C4-2B (cell line): ENCODE data around the gene BTBD1.

Source experiments
- ZFX ChIP-seq: fragments of 450-650 bp; IDR thresholded peaks from 2 replicates; pipeline ENCODE4 v1.6.1; 2017
- TF ChIP-seq, protein P1 (sequence below): fragments of 450-650 bp; conservative IDR thresholded peaks from 2 replicates; pipeline ENCODE4 v1.5.1; 2017; ENCODE audit warnings: mild to moderate bottlenecking

- TF ChIP-seq, protein P1, sequence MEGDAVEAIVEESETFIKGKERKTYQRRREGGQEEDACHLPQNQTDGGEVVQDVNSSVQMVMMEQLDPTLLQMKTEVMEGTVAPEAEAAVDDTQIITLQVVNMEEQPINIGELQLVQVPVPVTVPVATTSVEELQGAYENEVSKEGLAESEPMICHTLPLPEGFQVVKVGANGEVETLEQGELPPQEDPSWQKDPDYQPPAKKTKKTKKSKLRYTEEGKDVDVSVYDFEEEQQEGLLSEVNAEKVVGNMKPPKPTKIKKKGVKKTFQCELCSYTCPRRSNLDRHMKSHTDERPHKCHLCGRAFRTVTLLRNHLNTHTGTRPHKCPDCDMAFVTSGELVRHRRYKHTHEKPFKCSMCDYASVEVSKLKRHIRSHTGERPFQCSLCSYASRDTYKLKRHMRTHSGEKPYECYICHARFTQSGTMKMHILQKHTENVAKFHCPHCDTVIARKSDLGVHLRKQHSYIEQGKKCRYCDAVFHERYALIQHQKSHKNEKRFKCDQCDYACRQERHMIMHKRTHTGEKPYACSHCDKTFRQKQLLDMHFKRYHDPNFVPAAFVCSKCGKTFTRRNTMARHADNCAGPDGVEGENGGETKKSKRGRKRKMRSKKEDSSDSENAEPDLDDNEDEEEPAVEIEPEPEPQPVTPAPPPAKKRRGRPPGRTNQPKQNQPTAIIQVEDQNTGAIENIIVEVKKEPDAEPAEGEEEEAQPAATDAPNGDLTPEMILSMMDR, result no peak
- no peak for TF ChIP-seq ZFX
These were observed 97.7 kb downstream of the BTBD1 start for GRCh38 chr15:82969353-82969752.
